HFFc6 (cell line): Measurements from ENCODE around the gene SHB. TPM values are rescaled to one million over a fixed set of nuclear protein-coding genes. Genes with fewer than 3 reads are reported as not detected.

Experiments used
- DNase-seq: peaks from one replicate; pipeline ENCODE4 v3.0.0-alpha.2; 2018
- H3K27ac Mint-ChIP-seq: 2 replicates; pipeline ENCODE4 v1.8.0; 2020; ENCODE audit warnings: mild to moderate bottlenecking, mixed read lengths
- H3K27me3 Mint-ChIP-seq: 2 replicates; pipeline ENCODE4 v1.8.0; 2021; ENCODE audit warnings: mild to moderate bottlenecking, moderate library complexity, mixed read lengths; ENCODE audit not compliant: insufficient read depth
- H3K36me3 Mint-ChIP-seq: 2 replicates; pipeline ENCODE4 v1.8.0; 2021; ENCODE audit warnings: low read depth, mixed read lengths
- H3K4me1 Mint-ChIP-seq: 2 replicates; pipeline ENCODE4 v1.8.0; 2020; ENCODE audit warnings: low read depth, mixed read lengths
- H3K4me3 Mint-ChIP-seq: 2 replicates; pipeline ENCODE4 v1.8.0; 2020; ENCODE audit warnings: mild to moderate bottlenecking, moderate library complexity, mixed read lengths
- H3K9me3 Mint-ChIP-seq: 2 replicates; pipeline ENCODE4 v1.8.0; 2020; ENCODE audit warnings: mild to moderate bottlenecking, mixed read lengths
- CTCF ChIP-seq: fragments of 200-600 bp; sonication (generic); IDR thresholded peaks from 2 replicates; pipeline ENCODE4 v1.5.0; 2021; ENCODE audit warnings: antibody characterized with exemption, mild to moderate bottlenecking
- total RNA-seq, 6 experiments: library from RNA; stranded (reverse); fragmentation: NEBNext Ultra II Directional; extraction: Animal tissue kit (Norgen Biotek cat#: 25700); gene quantifications; 2 replicates in 1 of 6; 3 replicates in 5 of 6; pipeline ENCODE4 v1.2.3, GENCODE V29; 2021

The SHB gene
- total RNA-seq, 6 experiments from 2014 or later = 26.8 to 29.8 (median 28.6) TPM

- Mint-ChIP-seq H3K27ac (peak overlapping the region; percentile 68), H3K27me3 (peaks cover 2% of the 10 kb centered on the region; the same call in 1 of the 2 replicates), H3K4me1 (peaks cover 56% of the 10 kb centered on the region), H3K36me3 (peaks cover 31% of the 10 kb centered on the region; the same call in 1 of the 2 replicates), H3K9me3 (no peaks in the 10 kb centered on the region), H3K4me3 (no peak overlapping the region)
- TF ChIP-seq CTCF = no peak
- DNase-seq = no peak
These were observed 84.8 kb downstream of the SHB start for GRCh38 chr9:37984278-37984671.

GRCh38 chr9:37983381-37984067, 85.5 kb downstream of the SHB start:
- peaks cover 52% of the 10 kb centered on the region for H3K4me1 Mint-ChIP-seq
- no peak overlapping the region for H3K4me3 Mint-ChIP-seq
- no peak for TF ChIP-seq CTCF
- H3K27me3 Mint-ChIP-seq = peaks cover 2% of the 10 kb centered on the region; the same call in 1 of the 2 replicates
- DNase-seq = no peak
- H3K27ac Mint-ChIP-seq = no peak overlapping the region
- peaks cover 24% of the 10 kb centered on the region; the same call in 1 of the 2 replicates for H3K36me3 Mint-ChIP-seq
- H3K9me3 Mint-ChIP-seq = no peaks in the 10 kb centered on the region

GRCh38 chr9:37979844-37980243, 89.2 kb downstream of the SHB start:
- no peak for TF ChIP-seq CTCF
- Mint-ChIP-seq H3K36me3 (peaks cover 34% of the 10 kb centered on the region), H3K9me3 (no peaks in the 10 kb centered on the region), H3K27ac (no peak overlapping the region), H3K27me3 (peaks cover 4% of the 10 kb centered on the region; the same call in 1 of the 2 replicates), H3K4me1 (peaks cover 56% of the 10 kb centered on the region), H3K4me3 (no peak overlapping the region)
- DNase-seq = no peak

- no peak for DNase-seq
- no peaks in the 10 kb centered on the region for H3K9me3 Mint-ChIP-seq
- peaks cover 31% of the 10 kb centered on the region for H3K36me3 Mint-ChIP-seq
- H3K27ac Mint-ChIP-seq = peak overlapping the region; percentile 16; the same call in 1 of the 2 replicates
- no peak overlapping the region for H3K4me3 Mint-ChIP-seq
- peaks cover 2% of the 10 kb centered on the region; the same call in 1 of the 2 replicates for H3K27me3 Mint-ChIP-seq
- H3K4me1 Mint-ChIP-seq = peaks cover 48% of the 10 kb centered on the region
- TF ChIP-seq CTCF = no peak
These were observed 90.0 kb downstream of the SHB start for GRCh38 chr9:37978983-37979382.

- peaks cover 2% of the 10 kb centered on the region; the same call in 1 of the 2 replicates for H3K27me3 Mint-ChIP-seq
- DNase-seq = no peak
- peaks cover 28% of the 10 kb centered on the region for H3K36me3 Mint-ChIP-seq
- no peak overlapping the region for H3K27ac Mint-ChIP-seq
- peaks cover 47% of the 10 kb centered on the region for H3K4me1 Mint-ChIP-seq
- no peak overlapping the region for H3K4me3 Mint-ChIP-seq
- TF ChIP-seq CTCF = no peak
- no peaks in the 10 kb centered on the region for H3K9me3 Mint-ChIP-seq
These were observed 90.6 kb downstream of the SHB start for GRCh38 chr9:37978481-37978864.
